RWPE2 (cell line): Measurements from ENCODE around the gene RNPEP.
"Not testable (repeated sequence)": the region's sequence is repeated elsewhere in the genome, so short reads cannot be mapped to it uniquely, and the experiment has no call there.

ENCODE experiments used
- ATAC-seq: fragments of 200-7000 bp; cut with Tn5 transposase; 3 replicates; pipeline ENCODE4 v1.9.1; 2021; ENCODE audit warnings: low read depth
- DNase-seq: peaks from one replicate; pipeline ENCODE4 v3.0.0-alpha.2; 2020; ENCODE audit warnings: low spot score
- H3K27ac ChIP-seq: fragments of 450-650 bp; 2 replicates; pipeline ENCODE4 v1.5.1; 2017; ENCODE audit warnings: mild to moderate bottlenecking; ENCODE audit not compliant: poor library complexity, severe bottlenecking
- H3K27me3 ChIP-seq: fragments of 250-450 bp; sonication (Bioruptor Pico); 2 replicates; pipeline ENCODE4 v1.5.1; 2021; ENCODE audit warnings: mild to moderate bottlenecking, moderate library complexity; ENCODE audit not compliant: insufficient read depth, poor library complexity, severe bottlenecking
- H3K36me3 ChIP-seq: fragments of 250-450 bp; sonication (Bioruptor Pico); 2 replicates; pipeline ENCODE4 v1.5.1; 2020; ENCODE audit warnings: low read depth, mild to moderate bottlenecking, moderate library complexity
- H3K4me1 ChIP-seq: fragments of 250-450 bp; sonication (Bioruptor Pico); 2 replicates; pipeline ENCODE4 v1.5.1; 2021; ENCODE audit warnings: mild to moderate bottlenecking, moderate library complexity; ENCODE audit not compliant: insufficient read depth, poor library complexity, severe bottlenecking
- H3K4me3 ChIP-seq: fragments of 250-450 bp; sonication (Bioruptor Pico); 2 replicates; pipeline ENCODE4 v1.5.1; 2021; ENCODE audit warnings: mild to moderate bottlenecking, moderate library complexity; ENCODE audit not compliant: severe bottlenecking
- H3K9me3 ChIP-seq: fragments of 250-450 bp; sonication (Bioruptor Pico); 2 replicates; pipeline ENCODE4 v1.5.1; 2021; ENCODE audit warnings: mild to moderate bottlenecking, moderate library complexity; ENCODE audit not compliant: severe bottlenecking
- TF ChIP-seq, protein P1 (sequence below): fragments of 450-650 bp; IDR thresholded peaks from one replicate; pipeline ENCODE4 v1.5.1; 2017; ENCODE audit warnings: mild to moderate bottlenecking, moderate library complexity; ENCODE audit not compliant: poor library complexity, severe bottlenecking

RNPEP gene

DNA sequence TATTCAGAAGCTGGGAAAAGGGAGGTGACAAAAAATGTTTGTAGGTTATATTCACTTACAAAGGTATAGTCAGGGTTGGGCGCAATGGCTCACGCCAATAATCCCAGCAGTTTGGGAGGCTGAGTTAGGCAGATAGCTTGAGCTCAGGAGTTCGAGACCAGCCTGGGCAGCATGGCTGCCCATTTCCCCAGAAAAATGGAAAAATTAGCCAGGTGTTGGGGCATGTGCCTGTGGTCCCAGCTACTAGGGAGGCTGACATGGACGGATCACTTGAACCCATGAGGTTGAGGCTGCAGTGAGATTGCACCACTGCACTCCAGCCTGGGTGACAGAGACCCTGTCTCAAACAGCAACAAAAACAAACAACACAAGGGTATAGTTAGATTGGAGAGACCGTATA is 24.1 kb upstream of the RNPEP start:
- Histone ChIP-seq H3K36me3 (peaks cover 69% of the 10 kb centered on the region), H3K4me1 (peaks cover 4% of the 10 kb centered on the region), H3K4me3 (no peak overlapping the region), H3K9me3 (no peaks in the 10 kb centered on the region), H3K27ac (no peak overlapping the region), H3K27me3 (no peaks in the 10 kb centered on the region)
- ATAC-seq (no peak), DNase-seq (no peak)
- TF ChIP-seq, protein P1, sequence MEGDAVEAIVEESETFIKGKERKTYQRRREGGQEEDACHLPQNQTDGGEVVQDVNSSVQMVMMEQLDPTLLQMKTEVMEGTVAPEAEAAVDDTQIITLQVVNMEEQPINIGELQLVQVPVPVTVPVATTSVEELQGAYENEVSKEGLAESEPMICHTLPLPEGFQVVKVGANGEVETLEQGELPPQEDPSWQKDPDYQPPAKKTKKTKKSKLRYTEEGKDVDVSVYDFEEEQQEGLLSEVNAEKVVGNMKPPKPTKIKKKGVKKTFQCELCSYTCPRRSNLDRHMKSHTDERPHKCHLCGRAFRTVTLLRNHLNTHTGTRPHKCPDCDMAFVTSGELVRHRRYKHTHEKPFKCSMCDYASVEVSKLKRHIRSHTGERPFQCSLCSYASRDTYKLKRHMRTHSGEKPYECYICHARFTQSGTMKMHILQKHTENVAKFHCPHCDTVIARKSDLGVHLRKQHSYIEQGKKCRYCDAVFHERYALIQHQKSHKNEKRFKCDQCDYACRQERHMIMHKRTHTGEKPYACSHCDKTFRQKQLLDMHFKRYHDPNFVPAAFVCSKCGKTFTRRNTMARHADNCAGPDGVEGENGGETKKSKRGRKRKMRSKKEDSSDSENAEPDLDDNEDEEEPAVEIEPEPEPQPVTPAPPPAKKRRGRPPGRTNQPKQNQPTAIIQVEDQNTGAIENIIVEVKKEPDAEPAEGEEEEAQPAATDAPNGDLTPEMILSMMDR: no peak

DNA sequence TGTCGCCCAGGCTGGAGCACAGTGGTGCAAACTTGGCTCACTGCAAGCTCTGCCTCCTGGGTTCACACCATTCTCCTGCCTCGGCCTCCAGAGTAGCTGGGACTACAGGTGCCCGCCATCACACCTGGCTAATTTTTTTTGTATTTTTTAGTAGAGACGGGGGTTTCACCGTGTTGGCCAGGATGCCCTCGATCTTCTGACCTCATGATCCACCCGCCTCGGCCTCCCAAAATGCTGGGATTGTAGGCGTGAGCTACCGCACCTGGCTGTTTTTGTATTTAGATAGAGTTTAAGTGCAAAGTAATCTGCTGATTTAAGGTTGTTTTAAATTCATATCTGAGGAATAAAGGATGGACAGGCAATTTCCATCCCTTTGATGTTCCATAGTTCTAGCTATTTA is 20.1 kb upstream of the RNPEP start:
- H3K9me3 ChIP-seq, DNase-seq, H3K27ac ChIP-seq, ATAC-seq, H3K4me1 ChIP-seq, H3K27me3 ChIP-seq, H3K4me3 ChIP-seq: not testable (repeated sequence)
- H3K36me3 ChIP-seq: peaks cover 94% of the 10 kb centered on the region

DNA sequence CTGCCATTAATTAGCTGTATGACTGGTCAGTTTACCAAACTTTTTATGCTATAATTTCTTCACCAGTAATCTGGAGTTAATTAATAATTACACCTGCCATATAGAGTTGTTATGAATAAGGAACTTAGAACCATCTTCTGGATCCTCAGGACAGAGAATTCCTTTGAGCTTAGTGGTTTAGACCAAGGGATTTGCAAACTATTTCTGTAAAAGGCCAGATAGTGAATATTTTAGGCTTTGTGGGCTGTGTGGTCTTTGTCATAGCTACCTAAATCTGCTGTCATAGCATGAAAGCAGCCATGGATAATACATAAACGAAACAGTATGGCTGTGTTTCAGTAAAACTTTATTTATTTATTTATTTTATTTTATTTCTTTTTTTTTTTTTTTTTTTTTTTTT is 18.2 kb upstream of the RNPEP start:
- Histone ChIP-seq H3K4me3 (no peak overlapping the region), H3K27ac (no peak overlapping the region), H3K27me3 (no peaks in the 10 kb centered on the region), H3K4me1 (no peaks in the 10 kb centered on the region), H3K36me3 (peaks cover 92% of the 10 kb centered on the region), H3K9me3 (no peaks in the 10 kb centered on the region)
- TF ChIP-seq, protein P1: no peak
- no peak for ATAC-seq
- no peak for DNase-seq

DNA sequence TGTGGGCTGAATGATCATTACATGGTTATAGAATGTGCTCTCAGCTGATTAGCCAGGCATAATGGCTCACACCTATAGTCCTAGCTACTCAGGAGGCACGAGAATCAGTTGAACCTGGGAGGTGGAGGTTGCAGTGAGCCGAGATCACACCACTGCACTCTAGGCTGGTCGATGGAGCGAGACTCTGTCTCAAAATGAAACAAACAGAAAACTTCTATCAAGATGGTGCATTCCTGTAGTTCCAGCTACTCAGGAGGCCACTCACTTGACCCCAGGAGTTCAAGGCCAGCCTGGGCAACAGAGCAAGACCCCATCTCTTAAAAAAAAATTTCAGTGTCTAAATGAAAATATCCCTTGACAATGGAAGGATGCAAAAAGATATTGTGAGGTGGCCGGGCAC is 16.3 kb upstream of the RNPEP start:
- no peak for ATAC-seq
- H3K36me3 ChIP-seq: peaks cover 93% of the 10 kb centered on the region

DNA sequence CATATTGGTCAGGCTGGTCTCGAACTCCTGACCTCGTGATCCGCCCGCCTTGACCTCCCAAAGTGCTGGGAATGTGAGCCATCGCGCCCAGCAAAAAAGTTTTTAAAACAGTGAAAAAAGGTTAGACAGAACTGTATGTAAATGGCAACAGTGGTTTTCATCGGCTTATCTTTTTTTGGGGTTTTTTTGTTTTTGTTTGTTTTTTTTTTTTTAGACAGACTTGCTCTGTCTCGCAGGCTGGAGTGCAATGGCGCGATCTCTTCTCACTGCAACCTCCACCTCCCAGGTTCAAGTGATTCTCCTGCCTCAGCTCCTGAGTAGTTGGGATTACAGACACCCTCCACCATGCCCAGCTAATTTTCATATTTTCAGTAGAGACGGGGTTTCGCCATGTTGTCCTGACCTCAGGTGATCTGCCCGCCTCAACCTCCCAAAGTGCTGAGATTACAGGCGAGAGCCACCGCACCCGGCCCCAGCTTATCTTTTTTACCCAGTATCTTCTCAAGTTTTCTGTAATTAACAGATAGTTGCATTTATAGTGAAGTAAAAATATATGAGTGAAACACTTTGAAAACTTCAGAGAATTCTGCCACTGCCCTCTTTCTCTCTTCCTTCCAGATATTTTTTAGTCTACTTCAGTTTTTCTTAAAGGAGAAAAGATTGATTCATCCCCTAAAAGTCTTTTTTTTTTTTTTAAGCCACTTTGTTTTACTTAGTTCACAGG is 14.1 kb upstream of the RNPEP start:
- no peak overlapping the region for H3K27ac ChIP-seq
- TF ChIP-seq, protein P1: no peak
- ATAC-seq: no peak

More for the DNA sequence above, 16.3 kb upstream of the RNPEP start:
- TF ChIP-seq, protein P1: no peak
- H3K4me3 ChIP-seq: no peak overlapping the region
- no peaks in the 10 kb centered on the region for H3K9me3 ChIP-seq
- no peak overlapping the region for H3K27ac ChIP-seq
- no peaks in the 10 kb centered on the region for H3K4me1 ChIP-seq
- no peaks in the 10 kb centered on the region for H3K27me3 ChIP-seq
- no peak for DNase-seq

More for the DNA sequence above, 14.1 kb upstream of the RNPEP start:
- Histone ChIP-seq H3K4me1 (no peaks in the 10 kb centered on the region), H3K4me3 (no peak overlapping the region), H3K27me3 (no peaks in the 10 kb centered on the region), H3K9me3 (no peaks in the 10 kb centered on the region), H3K36me3 (peaks cover 71% of the 10 kb centered on the region)
- DNase-seq: no peak
